Neural cell (in vitro differentiated cells): ENCODE measurements around the gene CRMP1. TPM values are rescaled to one million over a fixed set of nuclear protein-coding genes. Genes with fewer than 3 reads are reported as not detected.

Experiments
- H2AFZ ChIP-seq: fragments of 200-600, 300-800 bp; sonication (generic), shearing (Covaris generic); 2 replicates; pipeline ENCODE4 v1.6.0; 2014; ENCODE audit warnings: low read depth, mild to moderate bottlenecking, antibody characterized with exemption, low read length, moderate library complexity
- H3F3A ChIP-seq: fragments of 200-600 bp; shearing (Covaris generic); 2 replicates; pipeline ENCODE4 v1.6.1; 2016; ENCODE audit warnings: mild to moderate bottlenecking, moderate library complexity, mixed read lengths, antibody characterized with exemption, low read length; ENCODE audit not compliant: insufficient read depth, poor library complexity, severe bottlenecking
- H3K27ac ChIP-seq: fragments of 200-600, 300-800 bp; sonication (generic), shearing (Covaris generic); 2 replicates; pipeline ENCODE4 v1.5.1; 2014; ENCODE audit warnings: mild to moderate bottlenecking, low read length, moderate library complexity
- H3K27me3 ChIP-seq: fragments of 300-800, 200-600 bp; sonication (generic), shearing (Covaris generic); 2 replicates; pipeline ENCODE4 v1.6.0; 2014; ENCODE audit warnings: mild to moderate bottlenecking, low read depth, low read length, moderate library complexity; ENCODE audit not compliant: insufficient read depth
- H3K36me3 ChIP-seq: fragments of 300-800, 200-600 bp; sonication (generic), shearing (Covaris generic); 2 replicates; pipeline ENCODE4 v1.5.1; 2014; ENCODE audit warnings: mild to moderate bottlenecking, antibody characterized with exemption, low read length, moderate library complexity; ENCODE audit not compliant: insufficient read depth
- H3K4me2 ChIP-seq: fragments of 300-800, 200-600 bp; sonication (generic), shearing (Covaris generic); 2 replicates; pipeline ENCODE4 v1.6.0; 2014; ENCODE audit warnings: mild to moderate bottlenecking, low read length
- H3K4me3 ChIP-seq: fragments of 300-800, 200-600 bp; sonication (generic), shearing (Covaris generic); 2 replicates; pipeline ENCODE4 v1.5.1; 2014; ENCODE audit warnings: mild to moderate bottlenecking, low read length, moderate library complexity
- H3K79me2 ChIP-seq: fragments of 200-600 bp; shearing (Covaris generic); replicated peaks from 2 replicates; pipeline ENCODE4 v1.6.0; 2014; ENCODE audit warnings: mild to moderate bottlenecking, low read length, moderate library complexity; ENCODE audit not compliant: insufficient read depth
- H3K9ac ChIP-seq: fragments of 300-800, 200-600 bp; sonication (generic), shearing (Covaris generic); 2 replicates; pipeline ENCODE4 v1.6.1; 2016; ENCODE audit warnings: mild to moderate bottlenecking, low read length, mixed read lengths
- H3K9me2 ChIP-seq: fragments of 200-600 bp; shearing (Covaris generic); 2 replicates; pipeline ENCODE4 v1.6.1; 2016; ENCODE audit warnings: mild to moderate bottlenecking, low read length, mixed read lengths; ENCODE audit not compliant: insufficient read depth
- H3K9me3 ChIP-seq: fragments of 200-600, 300-800 bp; sonication (generic), shearing (Covaris generic); 2 replicates; pipeline ENCODE4 v1.6.1; 2016; ENCODE audit warnings: mild to moderate bottlenecking, mixed run types, low read length, moderate library complexity, mixed read lengths
- H4K20me1 ChIP-seq: fragments of 200-600 bp; shearing (Covaris generic); 2 replicates; pipeline ENCODE4 v1.6.1; 2016; ENCODE audit warnings: mild to moderate bottlenecking, mixed run types; ENCODE audit not compliant: insufficient read depth
- EP300 ChIP-seq: fragments of 450-650 bp; conservative IDR thresholded peaks from 2 replicates; pipeline ENCODE4 v1.6.1; 2014; ENCODE audit warnings: antibody characterized with exemption, mild to moderate bottlenecking, moderate library complexity; ENCODE audit not compliant: poor library complexity, severe bottlenecking
- EZH2 ChIP-seq: fragments of 200-600, 300-800 bp; shearing (Covaris generic), sonication (generic); IDR thresholded peaks from 2 replicates; pipeline ENCODE4 v1.6.1; 2014; ENCODE audit warnings: antibody characterized with exemption, low read length, borderline replicate concordance, mild to moderate bottlenecking; ENCODE audit not compliant: insufficient read depth, poor library complexity, severe bottlenecking
- MXI1 ChIP-seq: fragments of 450-650 bp; conservative IDR thresholded peaks from 2 replicates; pipeline ENCODE4 v1.6.1; 2014; ENCODE audit warnings: antibody characterized with exemption, mild to moderate bottlenecking; ENCODE audit not compliant: poor library complexity, severe bottlenecking
- POLR2AphosphoS5 ChIP-seq: IDR thresholded peaks from 2 replicates; pipeline ENCODE4 v1.6.1; 2012
- RAD21 ChIP-seq: fragments of 450-650 bp; conservative IDR thresholded peaks from 2 replicates; pipeline ENCODE4 v1.6.1; 2014; ENCODE audit warnings: antibody characterized with exemption, mild to moderate bottlenecking, moderate library complexity
- SMC3 ChIP-seq: fragments of 450-650 bp; conservative IDR thresholded peaks from 2 replicates; pipeline ENCODE4 v1.6.1; 2014; ENCODE audit warnings: antibody characterized with exemption, mild to moderate bottlenecking, moderate library complexity; ENCODE audit not compliant: poor library complexity
- TAF1 ChIP-seq: IDR thresholded peaks from 2 replicates; pipeline ENCODE4 v1.6.1; 2012; ENCODE audit warnings: low read depth
- polyA plus RNA-seq: library from polyadenylated mRNA; depleted of rRNA; stranded (reverse); fragments of >200 nt; gene quantifications from 2 replicates; pipeline ENCODE4 v1.2.3, GENCODE V29; 2014
- TF ChIP-seq, protein P1 (sequence below): IDR thresholded peaks from 2 replicates; pipeline ENCODE4 v1.6.1; 2012; ENCODE audit warnings: borderline replicate concordance
- TF ChIP-seq, protein P2 (sequence below): fragments of 450-650 bp; IDR thresholded peaks from 2 replicates; pipeline ENCODE4 v1.5.1; 2014; ENCODE audit warnings: antibody characterized with exemption, mild to moderate bottlenecking, moderate library complexity; ENCODE audit not compliant: poor library complexity, severe bottlenecking

Gene CRMP1
- polyA plus RNA-seq, 1 donor from 2014 or later = 642 TPM

DNA sequence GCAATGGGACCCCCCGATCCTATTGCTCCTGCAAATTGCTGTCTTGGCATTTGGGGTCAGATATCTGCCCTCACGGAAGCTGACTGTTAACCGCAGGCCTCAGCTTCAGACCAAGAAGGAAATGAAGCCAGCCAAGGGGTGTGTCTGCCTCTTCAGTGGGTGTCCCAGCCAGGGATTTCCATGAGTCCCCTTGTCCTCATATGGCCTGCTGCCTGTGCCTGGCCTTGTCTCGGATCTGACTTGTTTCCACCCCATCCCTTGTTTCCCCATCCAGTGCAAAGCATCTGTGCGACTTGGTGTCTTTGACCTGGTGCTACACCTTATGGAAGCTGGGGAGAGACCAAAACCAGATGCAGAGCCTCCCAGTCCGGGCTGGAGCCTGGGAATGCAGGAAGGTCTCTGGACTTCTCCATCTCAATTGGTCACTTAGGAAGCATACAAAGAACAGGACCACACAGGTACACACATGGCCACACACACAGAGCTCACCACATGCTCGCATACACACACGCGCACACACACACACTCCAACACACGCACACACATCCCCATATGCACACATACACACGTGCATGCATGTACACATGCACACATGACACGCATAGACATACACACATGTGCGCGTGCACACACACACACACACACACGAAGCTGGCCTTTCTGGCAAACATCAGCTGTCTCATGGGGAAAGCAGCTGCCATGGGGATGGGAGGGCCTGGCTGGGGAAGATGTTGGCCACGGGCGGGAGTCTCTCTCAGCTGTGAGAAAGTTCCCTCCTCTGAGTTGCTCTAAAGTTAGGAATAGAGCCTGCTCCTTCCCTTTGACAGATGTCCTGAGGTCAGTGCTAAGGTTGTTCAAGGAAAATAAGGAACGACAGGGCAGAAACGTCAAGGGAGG lies 65.5 kb downstream of the CRMP1 start:
- peaks cover 32% of the 10 kb centered on the region for H3K36me3 ChIP-seq

DNA sequence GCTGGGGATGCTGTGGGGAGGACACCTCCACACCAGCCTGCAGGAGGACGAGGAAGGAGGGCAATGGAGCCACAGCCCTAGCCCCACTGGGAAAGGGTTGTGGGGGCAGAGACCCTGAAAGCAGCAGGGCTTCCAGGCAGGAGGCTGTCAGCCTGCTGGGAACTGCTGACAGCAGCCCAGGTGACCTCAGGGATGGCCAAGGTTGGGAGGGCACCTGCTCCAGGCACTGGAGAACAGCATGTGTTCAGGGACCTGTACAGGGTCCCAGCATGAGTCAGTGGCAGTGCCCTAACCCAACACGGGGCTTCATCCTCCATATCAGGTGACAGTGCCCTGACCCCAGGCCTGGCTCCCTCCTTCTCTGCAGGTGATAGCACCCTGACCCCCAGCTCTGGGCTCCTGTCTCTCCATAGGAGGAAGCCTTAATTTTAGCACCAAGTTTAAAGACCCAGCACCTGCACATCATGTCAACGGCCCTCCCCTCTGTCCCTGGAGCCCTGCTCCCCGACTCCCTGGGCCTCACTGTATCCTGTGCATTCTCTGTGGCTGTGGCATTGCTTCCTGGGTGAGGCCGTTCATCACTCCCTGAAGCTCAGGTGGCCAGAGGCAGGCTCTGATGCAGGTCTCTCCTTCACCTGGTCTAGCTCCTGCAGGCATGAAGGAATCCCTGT lies 66.3 kb downstream of the CRMP1 start:
- Histone ChIP-seq H3K79me2 (no peaks in the 10 kb centered on the region), H3K9me2 (no peaks in the 10 kb centered on the region), H3K9ac (no peak overlapping the region), H3K36me3 (peaks cover 40% of the 10 kb centered on the region), H3K27ac (no peak overlapping the region), H3F3A (no peaks in the 10 kb centered on the region), H3K9me3 (no peaks in the 10 kb centered on the region), H4K20me1 (no peaks in the 10 kb centered on the region), H3K27me3 (no peaks in the 10 kb centered on the region), H3K4me2 (no peak overlapping the region), H2AFZ (no peak overlapping the region), H3K4me3 (no peak overlapping the region)
- TF ChIP-seq EP300 (no peak), SMC3 (no peak), EZH2 (no peak), TAF1 (no peak), POLR2AphosphoS5 (no peak), RAD21 (no peak)
- TF ChIP-seq, protein P1, sequence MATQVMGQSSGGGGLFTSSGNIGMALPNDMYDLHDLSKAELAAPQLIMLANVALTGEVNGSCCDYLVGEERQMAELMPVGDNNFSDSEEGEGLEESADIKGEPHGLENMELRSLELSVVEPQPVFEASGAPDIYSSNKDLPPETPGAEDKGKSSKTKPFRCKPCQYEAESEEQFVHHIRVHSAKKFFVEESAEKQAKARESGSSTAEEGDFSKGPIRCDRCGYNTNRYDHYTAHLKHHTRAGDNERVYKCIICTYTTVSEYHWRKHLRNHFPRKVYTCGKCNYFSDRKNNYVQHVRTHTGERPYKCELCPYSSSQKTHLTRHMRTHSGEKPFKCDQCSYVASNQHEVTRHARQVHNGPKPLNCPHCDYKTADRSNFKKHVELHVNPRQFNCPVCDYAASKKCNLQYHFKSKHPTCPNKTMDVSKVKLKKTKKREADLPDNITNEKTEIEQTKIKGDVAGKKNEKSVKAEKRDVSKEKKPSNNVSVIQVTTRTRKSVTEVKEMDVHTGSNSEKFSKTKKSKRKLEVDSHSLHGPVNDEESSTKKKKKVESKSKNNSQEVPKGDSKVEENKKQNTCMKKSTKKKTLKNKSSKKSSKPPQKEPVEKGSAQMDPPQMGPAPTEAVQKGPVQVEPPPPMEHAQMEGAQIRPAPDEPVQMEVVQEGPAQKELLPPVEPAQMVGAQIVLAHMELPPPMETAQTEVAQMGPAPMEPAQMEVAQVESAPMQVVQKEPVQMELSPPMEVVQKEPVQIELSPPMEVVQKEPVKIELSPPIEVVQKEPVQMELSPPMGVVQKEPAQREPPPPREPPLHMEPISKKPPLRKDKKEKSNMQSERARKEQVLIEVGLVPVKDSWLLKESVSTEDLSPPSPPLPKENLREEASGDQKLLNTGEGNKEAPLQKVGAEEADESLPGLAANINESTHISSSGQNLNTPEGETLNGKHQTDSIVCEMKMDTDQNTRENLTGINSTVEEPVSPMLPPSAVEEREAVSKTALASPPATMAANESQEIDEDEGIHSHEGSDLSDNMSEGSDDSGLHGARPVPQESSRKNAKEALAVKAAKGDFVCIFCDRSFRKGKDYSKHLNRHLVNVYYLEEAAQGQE = no peak
- TF ChIP-seq, protein P2, sequence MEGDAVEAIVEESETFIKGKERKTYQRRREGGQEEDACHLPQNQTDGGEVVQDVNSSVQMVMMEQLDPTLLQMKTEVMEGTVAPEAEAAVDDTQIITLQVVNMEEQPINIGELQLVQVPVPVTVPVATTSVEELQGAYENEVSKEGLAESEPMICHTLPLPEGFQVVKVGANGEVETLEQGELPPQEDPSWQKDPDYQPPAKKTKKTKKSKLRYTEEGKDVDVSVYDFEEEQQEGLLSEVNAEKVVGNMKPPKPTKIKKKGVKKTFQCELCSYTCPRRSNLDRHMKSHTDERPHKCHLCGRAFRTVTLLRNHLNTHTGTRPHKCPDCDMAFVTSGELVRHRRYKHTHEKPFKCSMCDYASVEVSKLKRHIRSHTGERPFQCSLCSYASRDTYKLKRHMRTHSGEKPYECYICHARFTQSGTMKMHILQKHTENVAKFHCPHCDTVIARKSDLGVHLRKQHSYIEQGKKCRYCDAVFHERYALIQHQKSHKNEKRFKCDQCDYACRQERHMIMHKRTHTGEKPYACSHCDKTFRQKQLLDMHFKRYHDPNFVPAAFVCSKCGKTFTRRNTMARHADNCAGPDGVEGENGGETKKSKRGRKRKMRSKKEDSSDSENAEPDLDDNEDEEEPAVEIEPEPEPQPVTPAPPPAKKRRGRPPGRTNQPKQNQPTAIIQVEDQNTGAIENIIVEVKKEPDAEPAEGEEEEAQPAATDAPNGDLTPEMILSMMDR = no peak

More for the DNA sequence above, 65.5 kb downstream of the CRMP1 start:
- Histone ChIP-seq H3K79me2 (no peaks in the 10 kb centered on the region), H3K9ac (no peak overlapping the region), H3K9me2 (no peaks in the 10 kb centered on the region), H3F3A (no peaks in the 10 kb centered on the region), H3K4me2 (no peak overlapping the region), H4K20me1 (no peaks in the 10 kb centered on the region), H3K9me3 (no peaks in the 10 kb centered on the region), H3K4me3 (no peak overlapping the region), H3K27me3 (no peaks in the 10 kb centered on the region), H3K27ac (no peak overlapping the region), H2AFZ (no peak overlapping the region)
- TF ChIP-seq TAF1 (no peak), POLR2AphosphoS5 (no peak), EZH2 (no peak), MXI1 (no peak), SMC3 (no peak), RAD21 (no peak), EP300 (no peak)
- TF ChIP-seq, protein P2 = no peak
- TF ChIP-seq, protein P1 = no peak
